Measurements from ENCODE around the gene YDJC. TPM values are rescaled to one million over a fixed set of nuclear protein-coding genes. Genes with fewer than 3 reads are reported as not detected.

Gene YDJC
- total and polyA plus RNA-seq, 9 of the 15 experiments (the other 6 are each of a cell fraction or from before 2014, with no cell fraction given): 13.5 to 871 (median 164) TPM

GRCh38 chr22:21657360-21658032 is 27.7 kb upstream of the YDJC start (continued):
- no peak for TF ChIP-seq ZFP91 (CRISPR knock-in tag; IDR thresholded peaks at IDR 0.05)
- peak; percentile 97 for TF ChIP-seq BHLHE40 (IDR thresholded peaks at IDR 0.05; ENCODE audit: low read length)
- peak; percentile 73; the same call in 1 of the 2 replicates for TF ChIP-seq SPI1 (IDR thresholded peaks at IDR 0.05; ENCODE audit: borderline replicate concordance, low read depth, low read length)
- peak in 1 of 2 experiments; percentile 26; a peak in 2 of 4 replicates for TF ChIP-seq MLX (CRISPR knock-in tag; conservative IDR thresholded peaks at IDR 0.05)
- TF ChIP-seq SP2 (IDR thresholded peaks at IDR 0.05; ENCODE audit: extremely low read depth, low read depth, low read length, poor library complexity, severe bottlenecking): peak; percentile 31
- peak; percentile 92 for TF ChIP-seq HMGXB4 (CRISPR knock-in tag; IDR thresholded peaks at IDR 0.05)
- TF ChIP-seq STAT6 (CRISPR knock-in tag; IDR thresholded peaks at IDR 0.05): peak; percentile 96; the same call in 1 of the 2 replicates
- TF ChIP-seq ZNF277 (CRISPR knock-in tag; IDR thresholded peaks at IDR 0.05; ENCODE audit: borderline replicate concordance): no peak
- no peak for TF ChIP-seq GTF2B (IDR thresholded peaks at IDR 0.05; ENCODE audit: extremely low read depth, insufficient read length)
- TF ChIP-seq SMAD1 (IDR thresholded peaks at IDR 0.05; ENCODE audit: low read depth, low read length, partially characterized antibody): peak; percentile 77
- no peak for TF ChIP-seq RBM22 (IDR thresholded peaks at IDR 0.05; ENCODE audit: low read depth, low read length, poor library complexity, severe bottlenecking)
- TF ChIP-seq BRCA1 (IDR thresholded peaks at IDR 0.05): no peak
- TF ChIP-seq BRCA1 (CRISPR knock-in tag; IDR thresholded peaks at IDR 0.05): no peak
- TF ChIP-seq KLF13 (tag; IDR thresholded peaks at IDR 0.05; ENCODE audit: borderline replicate concordance, low read depth): peak; percentile 92
- no peak for TF ChIP-seq ELK1 (CRISPR knock-in tag; IDR thresholded peaks at IDR 0.05)
- peak; percentile 44; the same call in 1 of the 2 replicates for TF ChIP-seq ZC3H11A (IDR thresholded peaks at IDR 0.05; ENCODE audit: low read depth, low read length)

All from K562 (cell line).